ENCODE measurements around the gene GPLD1. TPM values are rescaled to one million over a fixed set of nuclear protein-coding genes. Genes with fewer than 3 reads are reported as not detected.

The GPLD1 gene
- total RNA-seq, 1 donor from 2014 or later, result 3.5 TPM

DNA sequence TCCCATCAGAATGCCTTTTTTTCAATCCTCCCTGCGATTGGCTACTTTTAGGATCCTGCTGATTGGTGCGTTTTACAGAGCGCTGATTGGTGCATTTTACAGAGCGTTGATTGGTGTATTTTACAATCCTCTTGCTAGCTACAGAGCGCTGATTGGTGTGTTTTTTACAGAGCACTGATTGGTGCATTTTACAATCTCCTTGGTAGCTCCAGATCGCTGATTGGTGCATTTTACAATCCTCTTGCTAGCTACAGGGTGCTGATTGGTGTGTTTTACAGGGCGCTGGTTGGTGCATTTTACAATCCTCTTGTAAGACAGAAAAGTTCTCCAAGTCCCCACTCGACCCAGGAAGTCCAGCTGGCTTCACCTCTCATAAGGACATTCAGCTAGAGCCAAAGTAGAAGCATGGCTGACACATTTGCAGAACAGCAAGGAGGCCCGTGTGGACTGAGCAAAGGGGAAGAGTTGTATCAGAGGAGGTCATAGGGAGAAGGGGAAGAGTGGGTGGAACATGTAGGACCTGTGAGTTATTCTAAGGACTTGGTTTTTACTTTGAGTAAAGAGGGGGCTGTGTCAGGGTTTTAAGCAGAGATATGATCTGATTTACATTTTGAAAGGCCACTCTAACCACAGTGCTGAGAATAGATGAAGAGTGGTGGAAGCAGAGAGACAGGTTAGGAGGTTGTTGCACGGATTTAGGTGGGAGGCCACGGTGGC is 8.0 kb upstream of the GPLD1 start:
- Histone ChIP-seq H3K9me3 (no peaks in the 10 kb centered on the region), H3K4me1 (peaks cover 0 to 9% of the 10 kb centered on the region in 2 donors), H3K27ac (no peak overlapping the region), H3K4me3 (no peak overlapping the region), H3K36me3 (peaks cover 0 to 2% of the 10 kb centered on the region in 2 donors), H3K27me3 (no peaks in the 10 kb centered on the region)
- no peak for TF ChIP-seq CTCF (IDR thresholded peaks at IDR 0.05)
- intact Hi-C loops (cut with DNase I), result loop anchor here (5.0 kb wide), 1 partner anchor 65 kb away; no protein-coding TSS in a partner anchor
- no peak for DNase-seq (ENCODE audit: low spot score in 2 of 2)

DNA sequence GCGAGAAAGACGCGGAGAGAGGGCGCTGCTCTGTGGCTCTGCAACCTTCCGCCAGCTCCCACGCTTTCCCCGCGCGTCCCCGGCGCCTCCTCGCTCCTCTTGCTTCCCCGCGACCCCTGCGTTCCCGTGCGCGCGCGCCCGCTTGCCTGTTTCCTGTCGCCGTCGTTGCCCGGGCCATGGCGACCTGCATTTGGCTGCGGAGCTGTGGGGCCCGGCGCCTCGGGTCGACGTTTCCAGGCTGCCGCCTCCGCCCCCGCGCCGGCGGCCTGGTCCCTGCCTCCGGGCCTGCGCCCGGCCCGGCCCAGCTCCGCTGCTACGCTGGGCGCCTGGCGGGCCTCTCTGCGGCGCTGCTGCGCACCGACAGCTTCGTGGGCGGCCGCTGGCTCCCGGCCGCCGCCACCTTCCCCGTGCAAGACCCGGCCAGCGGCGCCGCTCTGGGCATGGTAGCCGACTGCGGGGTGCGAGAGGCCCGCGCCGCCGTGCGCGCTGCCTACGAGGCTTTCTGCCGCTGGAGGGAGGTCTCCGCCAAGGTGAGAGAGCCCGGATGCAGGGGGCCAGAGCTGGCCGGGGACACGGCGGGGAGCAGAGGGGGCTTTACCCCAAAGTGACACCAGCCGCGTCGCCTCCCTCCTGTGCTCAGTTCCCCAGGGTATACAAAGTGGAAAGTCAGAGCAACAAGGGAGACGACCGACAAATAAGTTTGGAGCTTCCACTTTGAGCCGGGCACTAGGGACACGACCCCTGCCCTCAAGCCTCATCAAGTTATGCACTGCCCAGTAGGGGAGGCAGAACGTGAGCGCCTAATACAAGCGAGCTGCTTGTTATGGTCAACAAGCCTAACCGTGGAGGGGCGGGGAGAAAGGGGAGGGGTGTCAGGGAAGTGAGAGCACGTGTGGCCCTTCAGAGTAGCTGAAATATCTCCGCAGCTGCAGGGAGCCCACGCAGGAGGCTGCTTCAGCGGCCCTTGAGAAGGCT is 5.7 kb upstream of the GPLD1 start, which contains the start of gene ALDH5A1:
Gene ALDH5A1, plus strand, starts transcription at position 149 of the 975 bp plus-strand sequence. Its CDS starts 28 bp downstream, at position 177.
- no peaks in the 10 kb centered on the region for H3K27me3 ChIP-seq
- H3K27ac ChIP-seq, result peak within 1 kb of the TSS; percentile 84 to 89
- H3K4me1 ChIP-seq, result peaks cover 0 to 9% of the 10 kb centered on the region in 2 donors
- H3K9me3 ChIP-seq, result no peaks in the 10 kb centered on the region
- intact Hi-C loops (cut with DNase I), result loop anchor here (5.0 kb wide), 1 partner anchor 63 kb away; no protein-coding TSS in a partner anchor
- peaks cover 0 to 2% of the 10 kb centered on the region in 2 donors for H3K36me3 ChIP-seq
- peak in 1 of 2 donors; percentile 82 for DNase-seq (ENCODE audit: low spot score in 2 of 2)
- peak; percentile 11 to 40 (median 37) for TF ChIP-seq CTCF (IDR thresholded peaks at IDR 0.05)
- peak within 1 kb of the TSS; percentile 74 to 82 for H3K4me3 ChIP-seq

- H3K36me3 ChIP-seq, result peaks cover 0 to 2% of the 10 kb centered on the region in 2 donors
- intact Hi-C loops (cut with DNase I), result no loop called here
- no peaks in the 10 kb centered on the region for H3K9me3 ChIP-seq
- no peak for TF ChIP-seq CTCF (IDR thresholded peaks at IDR 0.05)
- DNase-seq (ENCODE audit: low spot score in 2 of 2), result no peak
- no peaks in the 10 kb centered on the region for H3K27me3 ChIP-seq
- peaks cover 0 to 9% of the 10 kb centered on the region in 2 donors for H3K4me1 ChIP-seq
- H3K4me3 ChIP-seq, result peak overlapping the region; percentile 74 to 82
- H3K27ac ChIP-seq, result peak overlapping the region; percentile 84 to 89
Measured at GRCh38 chr6:24493945-24494820, 4.8 kb upstream of the GPLD1 start.

- intact Hi-C loops (cut with DNase I), result no loop called here
- H3K27me3 ChIP-seq, result no peaks in the 10 kb centered on the region
- no peak for TF ChIP-seq CTCF (IDR thresholded peaks at IDR 0.05)
- H3K27ac ChIP-seq, result no peak overlapping the region
- DNase-seq (ENCODE audit: low spot score in 2 of 2), result no peak
- H3K9me3 ChIP-seq, result no peaks in the 10 kb centered on the region
- H3K4me1 ChIP-seq, result peaks cover 0 to 9% of the 10 kb centered on the region in 2 donors
- peaks cover 0 to 2% of the 10 kb centered on the region in 2 donors for H3K36me3 ChIP-seq
- no peak overlapping the region for H3K4me3 ChIP-seq
Measured at GRCh38 chr6:24492475-24492874, 3.1 kb upstream of the GPLD1 start.

GRCh38 chr6:24490948-24491347 is 1.6 kb upstream of the GPLD1 start:
- peaks cover 0 to 7% of the 10 kb centered on the region in 2 donors for H3K4me1 ChIP-seq
- H3K27ac ChIP-seq, result no peak overlapping the region
- H3K36me3 ChIP-seq, result no peaks in the 10 kb centered on the region
- intact Hi-C loops (cut with DNase I), result no loop called here
- no peak overlapping the region for H3K4me3 ChIP-seq
- no peaks in the 10 kb centered on the region for H3K27me3 ChIP-seq
- no peak for TF ChIP-seq CTCF (IDR thresholded peaks at IDR 0.05)
- DNase-seq (ENCODE audit: low spot score in 2 of 2), result no peak
- H3K9me3 ChIP-seq, result no peaks in the 10 kb centered on the region
